ENCODE results near the gene TNS1.

Gene TNS1

GRCh38 chr2:217818293-217818850, 184.4 kb downstream of the TNS1 start:
- Histone ChIP-seq H3K9me3 (ENCODE audit: severe bottlenecking) (no peaks in the 10 kb centered on the region), H3K4me3 (ENCODE audit: severe bottlenecking) (no peak overlapping the region), H3K4me1 (ENCODE audit: insufficient read depth, poor library complexity, severe bottlenecking) (no peaks in the 10 kb centered on the region), H3K36me3 (ENCODE audit: low read depth) (no peaks in the 10 kb centered on the region), H3K27me3 (ENCODE audit: insufficient read depth, poor library complexity, severe bottlenecking) (no peaks in the 10 kb centered on the region), H3K27ac (ENCODE audit: poor library complexity, severe bottlenecking) (no peak overlapping the region)
- ATAC-seq (ENCODE audit: low read depth): no peak
- TF ChIP-seq CTCF (IDR thresholded peaks at IDR 0.05; ENCODE audit: poor library complexity, severe bottlenecking): no peak
- DNase-seq (ENCODE audit: low spot score): no peak

- Histone ChIP-seq H3K9me3 (ENCODE audit: severe bottlenecking) (no peaks in the 10 kb centered on the region), H3K36me3 (ENCODE audit: low read depth) (no peaks in the 10 kb centered on the region), H3K4me3 (ENCODE audit: severe bottlenecking) (no peak overlapping the region), H3K27me3 (ENCODE audit: insufficient read depth, poor library complexity, severe bottlenecking) (no peaks in the 10 kb centered on the region), H3K27ac (ENCODE audit: poor library complexity, severe bottlenecking) (no peak overlapping the region), H3K4me1 (ENCODE audit: insufficient read depth, poor library complexity, severe bottlenecking) (no peaks in the 10 kb centered on the region)
- DNase-seq (ENCODE audit: low spot score) (no peak), ATAC-seq (ENCODE audit: low read depth) (no peak)
- no peak for TF ChIP-seq CTCF (IDR thresholded peaks at IDR 0.05; ENCODE audit: poor library complexity, severe bottlenecking)
These were observed 185.1 kb downstream of the TNS1 start for GRCh38 chr2:217817466-217818292.

GRCh38 chr2:217816396-217816869, 186.4 kb downstream of the TNS1 start:
- no peak overlapping the region for H3K27ac ChIP-seq (ENCODE audit: poor library complexity, severe bottlenecking)
- TF ChIP-seq CTCF (IDR thresholded peaks at IDR 0.05; ENCODE audit: poor library complexity, severe bottlenecking): no peak
- ATAC-seq (ENCODE audit: low read depth): no peak
- no peak overlapping the region for H3K4me3 ChIP-seq (ENCODE audit: severe bottlenecking)
- H3K9me3 ChIP-seq (ENCODE audit: severe bottlenecking): no peaks in the 10 kb centered on the region
- peaks cover under 1% of the 10 kb centered on the region; the same call in 1 of the 2 replicates for H3K36me3 ChIP-seq (ENCODE audit: low read depth)
- H3K27me3 ChIP-seq (ENCODE audit: insufficient read depth, poor library complexity, severe bottlenecking): no peaks in the 10 kb centered on the region
- no peaks in the 10 kb centered on the region for H3K4me1 ChIP-seq (ENCODE audit: insufficient read depth, poor library complexity, severe bottlenecking)
- no peak for DNase-seq (ENCODE audit: low spot score)

- Histone ChIP-seq H3K27ac (ENCODE audit: poor library complexity, severe bottlenecking) (no peak overlapping the region), H3K27me3 (ENCODE audit: insufficient read depth, poor library complexity, severe bottlenecking) (no peaks in the 10 kb centered on the region), H3K4me1 (ENCODE audit: insufficient read depth, poor library complexity, severe bottlenecking) (no peaks in the 10 kb centered on the region), H3K9me3 (ENCODE audit: severe bottlenecking) (no peaks in the 10 kb centered on the region), H3K4me3 (ENCODE audit: severe bottlenecking) (no peak overlapping the region), H3K36me3 (ENCODE audit: low read depth) (peaks cover 5% of the 10 kb centered on the region; the same call in 1 of the 2 replicates)
- ATAC-seq (ENCODE audit: low read depth) (no peak), DNase-seq (ENCODE audit: low spot score) (no peak)
- no peak for TF ChIP-seq CTCF (IDR thresholded peaks at IDR 0.05; ENCODE audit: poor library complexity, severe bottlenecking)
These were observed 189.0 kb downstream of the TNS1 start for GRCh38 chr2:217813828-217814227.

- no peak for TF ChIP-seq CTCF (IDR thresholded peaks at IDR 0.05; ENCODE audit: poor library complexity, severe bottlenecking)
- ATAC-seq (ENCODE audit: low read depth) (no peak), DNase-seq (ENCODE audit: low spot score) (no peak)
- Histone ChIP-seq H3K4me1 (ENCODE audit: insufficient read depth, poor library complexity, severe bottlenecking) (no peaks in the 10 kb centered on the region), H3K4me3 (ENCODE audit: severe bottlenecking) (no peak overlapping the region), H3K9me3 (ENCODE audit: severe bottlenecking) (no peaks in the 10 kb centered on the region), H3K27me3 (ENCODE audit: insufficient read depth, poor library complexity, severe bottlenecking) (no peaks in the 10 kb centered on the region), H3K27ac (ENCODE audit: poor library complexity, severe bottlenecking) (no peak overlapping the region), H3K36me3 (ENCODE audit: low read depth) (peaks cover 5% of the 10 kb centered on the region; the same call in 1 of the 2 replicates)
These were observed 190.6 kb downstream of the TNS1 start for GRCh38 chr2:217812170-217812569.

Measured in RWPE2 (cell line).